ENCODE results near the gene CCDC57. TPM values are rescaled to one million over a fixed set of nuclear protein-coding genes. Genes with fewer than 3 reads are reported as not detected.

Gene CCDC57
- total and polyA plus RNA-seq, 2 of the 8 experiments (the other 6 are each of a cell fraction or from before 2014, with no cell fraction given) = 8.4 to 12.9 TPM

DNA sequence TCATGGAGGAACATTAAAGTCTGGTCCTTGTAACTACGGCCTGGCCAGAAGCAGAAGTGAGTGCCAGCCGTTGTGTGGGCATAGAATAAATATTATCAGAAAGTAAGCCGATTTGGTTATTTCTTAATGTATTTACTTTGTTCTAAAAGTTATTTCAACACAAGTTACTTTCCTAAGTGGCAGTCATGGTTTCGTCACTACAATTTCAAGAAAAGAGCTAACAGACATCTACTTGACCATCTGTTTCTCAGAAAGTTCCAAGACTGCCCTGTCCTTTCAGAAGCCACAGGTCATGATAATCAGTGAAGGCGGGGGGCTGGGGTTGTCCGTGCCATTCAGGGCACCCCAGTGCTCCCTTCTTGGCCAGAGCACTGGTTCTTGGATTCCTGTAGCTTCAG lies 99.7 kb downstream of the CCDC57 start:
- no peaks in the 10 kb centered on the region for H3K9me3 ChIP-seq (ENCODE audit: insufficient read depth in 2 of 2, low read depth in 1 of 2, low read length in 1 of 2)
- POLR2A ChIA-PET (ENCODE audit: partially characterized antibody) = interaction anchor here (1.3 to 1.7 kb wide), 3 partner anchors 9 to 24 kb away, joined by 3 to 6 read pairs (median 3); no protein-coding TSS in a partner anchor
- CTCF ChIA-PET (ENCODE audit: partially characterized antibody) = interaction anchor here (0.9 to 10.5 kb wide), 9 partner anchors 9 to 82 kb away, joined by 3 to 61 read pairs (median 4); no protein-coding TSS in a partner anchor
- DNase-seq (ENCODE audit: low read depth in 1 of 2, low spot score in 2 of 2) (no peak), FAIRE-seq (no peak)
- H2BK15ac ChIP-seq (ENCODE audit: low read length) = no peak overlapping the region
- H3K4me1 ChIP-seq (replicated peaks in 1 of 4; ENCODE audit: control insufficient read depth in 3 of 4, insufficient read depth in 4 of 4, low read length in 3 of 4) = peaks cover 0 to 3% (median 0%) of the 10 kb centered on the region in 4 experiments; a peak in 1 of 7 replicates
- H3K4ac ChIP-seq (replicated peaks; ENCODE audit: insufficient read length, low read depth, low read length) = no peak overlapping the region
- no peaks in the 10 kb centered on the region for H3K79me2 ChIP-seq (ENCODE audit: control insufficient read depth in 1 of 2, insufficient read depth in 2 of 2, low read length in 2 of 2)
- no peak overlapping the region for H2AFZ ChIP-seq (ENCODE audit: low read length)
- 86% methylated on average over 6 of the region's 6 CpGs; no CpG with 5 or more reads in 1 of the 2 experiments for WGBS, 2 experiments (ENCODE audit: extremely low coverage in 1 of 2, insufficient coverage in 1 of 2, insufficient read length in 1 of 2, insufficient replicate concordance in 2 of 2, low coverage in 1 of 2, low lambda C conversion rate in 2 of 2, missing lambda C conversion rate in 1 of 2)
- no peak overlapping the region for H3K27ac ChIP-seq (ENCODE audit: low read depth, low read length)
- H3K9ac ChIP-seq (replicated peaks in 1 of 4; ENCODE audit: extremely low read depth in 1 of 4, low read depth in 3 of 4, low read length in 3 of 4) = no peak overlapping the region
- no peaks in the 10 kb centered on the region for H3K36me3 ChIP-seq (ENCODE audit: control insufficient read depth in 2 of 4, insufficient read depth in 4 of 4, low read length in 3 of 4)
- no peak overlapping the region for H2AK5ac ChIP-seq (ENCODE audit: low read depth, low read length)
- H3K56ac ChIP-seq (replicated peaks; ENCODE audit: insufficient read length, low read depth, low read length) = no peak overlapping the region
- peaks cover 0 to 4% (median 0%) of the 10 kb centered on the region in 4 experiments; a peak in 2 of 7 replicates for H3K27me3 ChIP-seq (replicated peaks in 1 of 4; ENCODE audit: control insufficient read depth in 3 of 4, extremely low read depth in 1 of 4, insufficient read depth in 3 of 4, low read length in 3 of 4)
- H3K14ac ChIP-seq (ENCODE audit: insufficient read length) = no peak overlapping the region
- no peak overlapping the region for H3K23ac ChIP-seq (ENCODE audit: insufficient read length)
- H2BK20ac ChIP-seq (ENCODE audit: low read length) = no peak overlapping the region
- H2BK5ac ChIP-seq (ENCODE audit: low read depth, low read length) = no peak overlapping the region
- H4K8ac ChIP-seq (ENCODE audit: extremely low read depth, insufficient read depth, low read length) = no peak overlapping the region
- no peak overlapping the region for H3K4me2 ChIP-seq (ENCODE audit: insufficient read depth in 1 of 2, low read depth in 2 of 2, low read length in 2 of 2)
- H4K91ac ChIP-seq (replicated peaks; ENCODE audit: insufficient read length, low read length) = no peak overlapping the region
- 0 out of 2 replicates have a peak, but pooled peaks cover 2% of the 10 kb centered on the region for H3K23me2 ChIP-seq (ENCODE audit: low read depth, low read length)
- H4K20me1 ChIP-seq (replicated peaks in 1 of 2; ENCODE audit: control insufficient read depth in 1 of 2, insufficient read depth in 2 of 2, low read length in 2 of 2) = peaks cover 0 to 6% of the 10 kb centered on the region in 2 experiments
- H3K18ac ChIP-seq (ENCODE audit: extremely low read depth, low read length) = no peak overlapping the region
- H3K79me1 ChIP-seq (ENCODE audit: low read depth, low read length) = no peaks in the 10 kb centered on the region
- no peak for TF ChIP-seq EGR1 (IDR thresholded peaks at IDR 0.05; ENCODE audit: borderline replicate concordance, low read depth, low read length)
- no peak overlapping the region for H4K5ac ChIP-seq (ENCODE audit: insufficient read length, low read depth, low read length)
- no peak overlapping the region for H3K4me3 ChIP-seq (ENCODE audit: extremely low read depth in 1 of 4, insufficient read depth in 2 of 4, low read depth in 3 of 4, low read length in 4 of 4)
- no peak overlapping the region for H2BK12ac ChIP-seq (ENCODE audit: low read depth, low read length)
- no peak overlapping the region for H2BK120ac ChIP-seq (replicated peaks; ENCODE audit: low read depth, low read length)
